ENCODE data around the gene ZFHX3.

DNA sequence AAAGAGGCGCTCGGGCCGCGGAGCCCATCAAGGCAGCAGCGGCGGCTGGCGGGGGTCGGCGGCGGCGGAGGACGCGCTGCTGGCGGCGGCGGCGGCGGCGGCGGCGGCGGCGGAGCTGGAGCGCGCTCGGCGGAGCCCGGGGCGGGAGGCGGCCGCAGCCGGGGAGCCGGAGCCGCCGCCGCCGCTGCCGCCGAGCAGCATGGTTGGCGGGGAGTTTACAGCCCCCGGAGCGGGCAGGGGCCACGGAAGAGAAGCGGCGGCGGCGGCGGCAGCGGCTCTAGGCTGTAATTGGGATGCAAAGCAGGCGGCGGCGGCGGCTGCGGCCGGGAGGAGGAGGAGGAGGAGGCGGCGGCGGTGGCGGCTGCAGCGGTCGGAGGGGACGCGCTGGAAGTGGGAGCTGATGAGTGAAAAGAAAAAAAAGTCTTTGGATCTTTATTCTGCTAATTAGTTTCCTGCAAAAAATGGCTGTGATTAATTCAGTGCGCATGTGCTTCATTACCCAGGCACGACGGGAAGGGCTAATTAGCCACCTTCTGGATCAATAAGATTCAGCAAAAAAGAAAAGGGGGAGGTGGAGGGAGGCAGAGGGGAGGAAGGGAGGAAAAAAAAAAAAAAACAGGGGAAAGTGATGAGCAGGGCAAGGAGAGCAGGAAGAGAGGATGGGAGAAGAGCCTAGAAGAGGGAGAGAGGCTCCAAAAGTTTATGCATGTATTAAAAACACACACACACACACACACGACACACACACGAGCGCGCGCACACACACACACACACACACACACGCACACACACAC, 10.9 kb upstream of the ZFHX3 start:
- TF ChIP-seq, protein P1, sequence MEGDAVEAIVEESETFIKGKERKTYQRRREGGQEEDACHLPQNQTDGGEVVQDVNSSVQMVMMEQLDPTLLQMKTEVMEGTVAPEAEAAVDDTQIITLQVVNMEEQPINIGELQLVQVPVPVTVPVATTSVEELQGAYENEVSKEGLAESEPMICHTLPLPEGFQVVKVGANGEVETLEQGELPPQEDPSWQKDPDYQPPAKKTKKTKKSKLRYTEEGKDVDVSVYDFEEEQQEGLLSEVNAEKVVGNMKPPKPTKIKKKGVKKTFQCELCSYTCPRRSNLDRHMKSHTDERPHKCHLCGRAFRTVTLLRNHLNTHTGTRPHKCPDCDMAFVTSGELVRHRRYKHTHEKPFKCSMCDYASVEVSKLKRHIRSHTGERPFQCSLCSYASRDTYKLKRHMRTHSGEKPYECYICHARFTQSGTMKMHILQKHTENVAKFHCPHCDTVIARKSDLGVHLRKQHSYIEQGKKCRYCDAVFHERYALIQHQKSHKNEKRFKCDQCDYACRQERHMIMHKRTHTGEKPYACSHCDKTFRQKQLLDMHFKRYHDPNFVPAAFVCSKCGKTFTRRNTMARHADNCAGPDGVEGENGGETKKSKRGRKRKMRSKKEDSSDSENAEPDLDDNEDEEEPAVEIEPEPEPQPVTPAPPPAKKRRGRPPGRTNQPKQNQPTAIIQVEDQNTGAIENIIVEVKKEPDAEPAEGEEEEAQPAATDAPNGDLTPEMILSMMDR (conservative IDR thresholded peaks at IDR 0.05; ENCODE audit: low read depth, low read length): no peak
- no peak for TF ChIP-seq EZH2 (IDR thresholded peaks at IDR 0.05; ENCODE audit: borderline replicate concordance, low read depth, low read length, poor library complexity, severe bottlenecking)

All from A673 (cell line).